Measurements from ENCODE around the gene ZFP62. TPM values are rescaled to one million over a fixed set of nuclear protein-coding genes. Genes with fewer than 3 reads are reported as not detected.

Gene ZFP62
- total RNA-seq, 2 experiments from 2014 or later: 58.4 to 79.1 TPM

- Histone ChIP-seq H3K27ac (ENCODE audit: low read depth, low read length, poor library complexity, severe bottlenecking) (no peak overlapping the region), H3K36me3 (ENCODE audit: insufficient read depth, low read length) (peaks cover 79% of the 10 kb centered on the region), H4K20me1 (ENCODE audit: insufficient read depth, low read length) (no peaks in the 10 kb centered on the region; the same call in 1 of the 2 replicates), H3K4me2 (ENCODE audit: low read length) (no peak overlapping the region), H2AFZ (ENCODE audit: low read length) (no peak overlapping the region), H3K9me2 (ENCODE audit: insufficient read depth, low read length) (no peaks in the 10 kb centered on the region), H3K79me2 (ENCODE audit: insufficient read depth, low read depth, low read length) (0 out of 2 replicates have a peak, but pooled peaks cover 4% of the 10 kb centered on the region), H3K4me3 (ENCODE audit: low read depth, low read length, poor library complexity, severe bottlenecking) (no peak overlapping the region), H3K4me1 (ENCODE audit: insufficient read depth, low read length, poor library complexity, severe bottlenecking) (peaks cover 3% of the 10 kb centered on the region), H3K9me3 (ENCODE audit: low read length) (no peaks in the 10 kb centered on the region)
- intact Hi-C loops (cut with micrococcal nuclease; ENCODE audit: unreplicated experiment): no loop called here
- no TSS peak for BruUV-seq (replicated peaks)
- TF ChIP-seq, protein P1, sequence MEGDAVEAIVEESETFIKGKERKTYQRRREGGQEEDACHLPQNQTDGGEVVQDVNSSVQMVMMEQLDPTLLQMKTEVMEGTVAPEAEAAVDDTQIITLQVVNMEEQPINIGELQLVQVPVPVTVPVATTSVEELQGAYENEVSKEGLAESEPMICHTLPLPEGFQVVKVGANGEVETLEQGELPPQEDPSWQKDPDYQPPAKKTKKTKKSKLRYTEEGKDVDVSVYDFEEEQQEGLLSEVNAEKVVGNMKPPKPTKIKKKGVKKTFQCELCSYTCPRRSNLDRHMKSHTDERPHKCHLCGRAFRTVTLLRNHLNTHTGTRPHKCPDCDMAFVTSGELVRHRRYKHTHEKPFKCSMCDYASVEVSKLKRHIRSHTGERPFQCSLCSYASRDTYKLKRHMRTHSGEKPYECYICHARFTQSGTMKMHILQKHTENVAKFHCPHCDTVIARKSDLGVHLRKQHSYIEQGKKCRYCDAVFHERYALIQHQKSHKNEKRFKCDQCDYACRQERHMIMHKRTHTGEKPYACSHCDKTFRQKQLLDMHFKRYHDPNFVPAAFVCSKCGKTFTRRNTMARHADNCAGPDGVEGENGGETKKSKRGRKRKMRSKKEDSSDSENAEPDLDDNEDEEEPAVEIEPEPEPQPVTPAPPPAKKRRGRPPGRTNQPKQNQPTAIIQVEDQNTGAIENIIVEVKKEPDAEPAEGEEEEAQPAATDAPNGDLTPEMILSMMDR (conservative IDR thresholded peaks at IDR 0.05; ENCODE audit: low read length): no peak
- no peak for TF ChIP-seq EZH2phosphoT487 (IDR thresholded peaks at IDR 0.05; ENCODE audit: borderline replicate concordance, low read depth, low read length)
- POLR2A ChIA-PET: no interaction called here
- CTCF ChIA-PET (ENCODE audit: unreplicated experiment): no interaction called here
- DNase-seq (ENCODE audit: low spot score): no peak
Measured at GRCh38 chr5:180848265-180848664, 12.8 kb downstream of the ZFP62 start.

DNA sequence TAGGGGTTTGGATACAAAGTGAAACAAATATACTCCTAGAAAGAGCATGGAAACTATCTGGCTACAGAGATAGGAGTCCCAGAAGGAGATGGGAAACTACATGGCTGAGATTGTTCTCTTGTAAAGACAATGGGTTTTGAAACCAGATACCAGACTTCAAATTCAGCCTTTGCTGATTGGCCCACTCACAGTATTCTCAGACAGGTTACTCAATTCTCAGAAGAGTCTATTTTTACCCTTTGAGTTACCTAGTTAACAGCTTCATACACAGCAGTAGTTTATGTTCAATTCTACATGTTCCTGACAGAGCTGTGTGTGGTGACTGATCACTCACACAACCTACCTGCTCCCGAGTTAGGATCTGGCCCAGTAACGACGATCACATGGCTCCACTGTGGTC, 14.1 kb downstream of the ZFP62 start:
- BruUV-seq (replicated peaks): no TSS peak
- ChIA-PET CTCF (ENCODE audit: unreplicated experiment) (no interaction called here), POLR2A (interaction anchor here (0.8 to 0.9 kb wide), 2 partner anchors 11 to 22 kb away, joined by 3 to 6 read pairs; no protein-coding TSS in a partner anchor)
- Histone ChIP-seq H3K4me1 (ENCODE audit: insufficient read depth, low read length, poor library complexity, severe bottlenecking) (peaks cover 3% of the 10 kb centered on the region), H3K79me2 (ENCODE audit: insufficient read depth, low read depth, low read length) (no peaks in the 10 kb centered on the region), H3K9me2 (ENCODE audit: insufficient read depth, low read length) (no peaks in the 10 kb centered on the region), H3K4me2 (ENCODE audit: low read length) (no peak overlapping the region), H4K20me1 (ENCODE audit: insufficient read depth, low read length) (no peaks in the 10 kb centered on the region), H3K36me3 (ENCODE audit: insufficient read depth, low read length) (peaks cover 76% of the 10 kb centered on the region), H2AFZ (ENCODE audit: low read length) (no peak overlapping the region), H3K4me3 (ENCODE audit: low read depth, low read length, poor library complexity, severe bottlenecking) (no peak overlapping the region), H3K9me3 (ENCODE audit: low read length) (peaks cover 5% of the 10 kb centered on the region; the same call in 1 of the 2 replicates), H3K27ac (ENCODE audit: low read depth, low read length, poor library complexity, severe bottlenecking) (no peak overlapping the region)
- no peak for DNase-seq (ENCODE audit: low spot score)
- intact Hi-C loops (cut with micrococcal nuclease; ENCODE audit: unreplicated experiment): no loop called here
- no peak for TF ChIP-seq EZH2phosphoT487 (IDR thresholded peaks at IDR 0.05; ENCODE audit: borderline replicate concordance, low read depth, low read length)
- TF ChIP-seq, protein P1 (conservative IDR thresholded peaks at IDR 0.05; ENCODE audit: low read length): no peak

DNA sequence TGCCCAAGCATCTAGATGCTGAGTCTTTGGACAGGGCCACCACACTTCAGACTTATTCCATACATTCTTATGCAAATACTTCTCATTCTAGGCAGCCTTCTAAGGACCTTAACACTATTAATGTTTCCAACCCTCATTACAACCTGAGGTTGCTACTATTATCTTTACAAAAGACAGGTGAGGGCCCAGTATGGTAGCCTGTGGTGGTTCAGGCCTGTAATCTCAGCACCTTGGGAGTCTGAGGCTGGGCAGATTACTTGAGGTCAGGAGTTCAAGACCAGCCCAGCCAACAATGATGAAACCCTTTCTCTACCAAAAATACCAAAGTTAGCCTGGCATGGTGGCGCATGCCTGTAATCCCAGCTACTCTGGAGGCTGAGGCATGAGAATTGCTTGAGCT, 16.2 kb downstream of the ZFP62 start:
- TF ChIP-seq, protein P1 (conservative IDR thresholded peaks at IDR 0.05; ENCODE audit: low read length): no peak
- TF ChIP-seq EZH2phosphoT487 (IDR thresholded peaks at IDR 0.05; ENCODE audit: borderline replicate concordance, low read depth, low read length): no peak
- ChIA-PET POLR2A (interaction anchor here (0.6 kb wide), 1 partner anchor 444 kb away, joined by 5 read pairs; no protein-coding TSS in a partner anchor), CTCF (ENCODE audit: unreplicated experiment) (no interaction called here)
- Histone ChIP-seq H3K9me2 (ENCODE audit: insufficient read depth, low read length) (no peaks in the 10 kb centered on the region), H3K79me2 (ENCODE audit: insufficient read depth, low read depth, low read length) (no peaks in the 10 kb centered on the region), H4K20me1 (ENCODE audit: insufficient read depth, low read length) (no peaks in the 10 kb centered on the region), H3K9me3 (ENCODE audit: low read length) (peaks cover 12% of the 10 kb centered on the region; the same call in 1 of the 2 replicates), H3K36me3 (ENCODE audit: insufficient read depth, low read length) (peaks cover 61% of the 10 kb centered on the region), H3K4me2 (ENCODE audit: low read length) (no peak overlapping the region), H3K27ac (ENCODE audit: low read depth, low read length, poor library complexity, severe bottlenecking) (no peak overlapping the region), H3K4me1 (ENCODE audit: insufficient read depth, low read length, poor library complexity, severe bottlenecking) (peaks cover 3% of the 10 kb centered on the region), H2AFZ (ENCODE audit: low read length) (no peak overlapping the region), H3K4me3 (ENCODE audit: low read depth, low read length, poor library complexity, severe bottlenecking) (no peak overlapping the region)
- no TSS peak for BruUV-seq (replicated peaks)
- intact Hi-C loops (cut with micrococcal nuclease; ENCODE audit: unreplicated experiment): no loop called here
- DNase-seq (ENCODE audit: low spot score): no peak
